Keratinocyte (primary cell): Measurements from ENCODE around the gene KLF5. TPM values are rescaled to one million over a fixed set of nuclear protein-coding genes. Genes with fewer than 3 reads are reported as not detected.

ENCODE experiments used
- DNase-seq: peaks from one replicate; pipeline ENCODE4 v3.0.0-alpha.2; 2011; ENCODE audit warnings: low read depth, missing footprints, low spot score
- FAIRE-seq: peaks from 2 replicates; lab custom pipeline; 2011; peaks lifted over from hg19 to GRCh38; lab: Jason Lieb, UNC
- H2AFZ ChIP-seq: 2 replicates; pipeline ENCODE4 v1.6.0; 2012; ENCODE audit warnings: low read length, control low read depth, inconsistent platforms; ENCODE audit not compliant: control insufficient read depth
- H3K27ac ChIP-seq: 2 replicates; pipeline ENCODE4 v1.5.1; 2011; ENCODE audit warnings: low read length; ENCODE audit not compliant: control insufficient read depth, insufficient read depth
- H3K27me3 ChIP-seq: 3 replicates; pipeline ENCODE4 v1.6.0; 2011; ENCODE audit warnings: low read length; ENCODE audit not compliant: control insufficient read depth, insufficient read depth; ENCODE audit errors: extremely low read depth
- H3K36me3 ChIP-seq, 2 experiments: 2 replicates in 1 of 2; 3 replicates in 1 of 2; pipeline ENCODE4 v1.5.1; 2011; ENCODE audit warnings: low read length in 2 of 2, mild to moderate bottlenecking in 1 of 2; ENCODE audit not compliant: control insufficient read depth in 2 of 2, insufficient read depth in 2 of 2; ENCODE audit errors: extremely low read depth in 1 of 2
- H3K4me1 ChIP-seq: 3 replicates; pipeline ENCODE4 v1.5.1; 2011; ENCODE audit warnings: low read length; ENCODE audit not compliant: control insufficient read depth, insufficient read depth; ENCODE audit errors: extremely low read depth
- H3K4me2 ChIP-seq: 3 replicates; pipeline ENCODE4 v1.6.0; 2011; ENCODE audit warnings: low read depth, low read length; ENCODE audit not compliant: control insufficient read depth, insufficient read depth; ENCODE audit errors: extremely low read depth
- H3K4me3 ChIP-seq, 3 experiments: fragments of 200-600 bp in 1 of 3; sonication (generic) in 1 of 3; 2 replicates in 2 of 3; 3 replicates in 1 of 3; pipeline ENCODE4 v1.5.1; 2011 to 2016; ENCODE audit warnings: low read length in 3 of 3, mild to moderate bottlenecking in 3 of 3, control low read depth in 2 of 3, inconsistent platforms in 1 of 3, low read depth in 1 of 3, mixed read lengths in 1 of 3, mixed run types in 1 of 3, moderate library complexity in 1 of 3; ENCODE audit not compliant: control insufficient read depth in 2 of 3, insufficient read depth in 2 of 3; ENCODE audit errors: extremely low read depth in 1 of 3
- H3K79me2 ChIP-seq: 2 replicates; pipeline ENCODE4 v1.6.0; 2012; ENCODE audit warnings: low read length; ENCODE audit not compliant: control insufficient read depth, insufficient read depth
- H3K9ac ChIP-seq: 3 replicates; pipeline ENCODE4 v1.6.0; 2011; ENCODE audit warnings: low read length; ENCODE audit not compliant: control insufficient read depth, insufficient read depth; ENCODE audit errors: extremely low read depth
- H3K9me1 ChIP-seq: 3 replicates; pipeline ENCODE4 v1.6.0; 2011; ENCODE audit warnings: low read length; ENCODE audit not compliant: control insufficient read depth, insufficient read depth; ENCODE audit errors: extremely low read depth
- H3K9me3 ChIP-seq: 2 replicates; pipeline ENCODE4 v1.5.1; 2012; ENCODE audit warnings: low read depth, low read length; ENCODE audit not compliant: control insufficient read depth
- H4K20me1 ChIP-seq: 3 replicates; pipeline ENCODE4 v1.6.0; 2011; ENCODE audit warnings: low read length; ENCODE audit not compliant: control insufficient read depth, insufficient read depth; ENCODE audit errors: extremely low read depth
- CTCF ChIP-seq, 3 experiments: IDR thresholded peaks in 1 of 3; conservative IDR thresholded peaks in 1 of 3; optimal IDR thresholded peaks in 1 of 3; 2 replicates in 2 of 3; 3 replicates in 1 of 3; pipeline versions ENCODE3 to v1.5.1; 2011; ENCODE audit warnings: low read length in 3 of 3, mild to moderate bottlenecking in 3 of 3, moderate library complexity in 2 of 3, control low read depth in 1 of 3, inconsistent platforms in 1 of 3; ENCODE audit not compliant: insufficient read depth in 2 of 3; ENCODE audit errors: extremely low read depth in 1 of 3
- EZH2 ChIP-seq: IDR thresholded peaks from one replicate; pipeline ENCODE4 v1.6.1; 2012; ENCODE audit warnings: inconsistent platforms, mild to moderate bottlenecking, low read length, moderate library complexity
- dilution Hi-C: fragments of 300-500 bp; cut with MboI; formaldehyde crosslinking; loops from one replicate; pipeline ENCODE4 v1.7.0; 2020; ENCODE audit warnings: low sequenced_read_pairs; ENCODE audit not compliant: extremely low pct_ligation_motif_present
- polyA plus RNA-seq, 5 experiments: library from polyadenylated mRNA; depleted of rRNA in 3 of 5; stranded (reverse) in 3 of 5; stranded (forward) in 1 of 5; unstranded in 1 of 5; fragments of >200 nt; gene quantifications; 1 replicate in 1 of 5; 2 replicates in 3 of 5; 3 replicates in 1 of 5; pipeline versions ENCODE4 v1.2.1 to v1.2.3, GENCODE V29; 2011 to 2012; ENCODE audit warnings: missing spikeins in 2 of 5, low read depth in 1 of 5, low replicate concordance in 1 of 5

KLF5 gene
- polyA plus RNA-seq, 1 donor (not counting 4 experiments of a cell fraction or from before 2014, with no cell fraction given): 162 TPM

GRCh38 chr13:73074926-73075325 is 16.1 kb downstream of the KLF5 start:
- H3K36me3 ChIP-seq: peaks cover 11 to 28% of the 10 kb centered on the region in 2 experiments

DNA sequence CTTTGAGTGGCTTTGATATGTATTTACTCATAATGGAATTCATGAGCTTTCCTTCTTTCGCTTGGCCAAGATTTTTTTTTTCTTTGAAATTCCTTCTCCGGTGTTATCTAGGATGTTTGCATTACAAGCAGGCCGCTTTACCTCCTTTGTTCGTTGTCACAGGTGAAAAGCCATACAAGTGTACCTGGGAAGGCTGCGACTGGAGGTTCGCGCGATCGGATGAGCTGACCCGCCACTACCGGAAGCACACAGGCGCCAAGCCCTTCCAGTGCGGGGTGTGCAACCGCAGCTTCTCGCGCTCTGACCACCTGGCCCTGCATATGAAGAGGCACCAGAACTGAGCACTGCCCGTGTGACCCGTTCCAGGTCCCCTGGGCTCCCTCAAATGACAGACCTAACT is 16.7 kb downstream of the KLF5 start:
- DNase-seq (no peak), FAIRE-seq (no peak)
- H2AFZ ChIP-seq: no peak overlapping the region
- TF ChIP-seq EZH2 (no peak), CTCF (optimal IDR thresholded peaks at IDR 0.05 in 1 of 3, IDR thresholded peaks at IDR 0.05 in 1 of 3, conservative IDR thresholded peaks at IDR 0.05 in 1 of 3; ENCODE audit: extremely low read depth in 1 of 3, insufficient read depth in 2 of 3, low read length in 3 of 3) (no peak)
- no peak overlapping the region for H3K4me3 ChIP-seq
- peaks cover 48% of the 10 kb centered on the region for H3K79me2 ChIP-seq
- peak overlapping the region; percentile 11 for H3K27ac ChIP-seq
- no peaks in the 10 kb centered on the region for H3K9me3 ChIP-seq
- no peak overlapping the region for H3K9ac ChIP-seq
- no peaks in the 10 kb centered on the region for H4K20me1 ChIP-seq
- H3K4me1 ChIP-seq: peaks cover 19% of the 10 kb centered on the region
- H3K27me3 ChIP-seq: no peaks in the 10 kb centered on the region
- no peak overlapping the region for H3K4me2 ChIP-seq
- H3K36me3 ChIP-seq: peaks cover 11 to 26% of the 10 kb centered on the region in 2 experiments
- dilution Hi-C loops: no loop called here
- H3K9me1 ChIP-seq: no peaks in the 10 kb centered on the region

More at GRCh38 chr13:73074926-73075325, 16.1 kb downstream of the KLF5 start:
- Histone ChIP-seq H3K9me3 (no peaks in the 10 kb centered on the region), H2AFZ (no peak overlapping the region), H3K4me3 (no peak overlapping the region), H3K4me1 (peaks cover 25% of the 10 kb centered on the region), H3K27me3 (no peaks in the 10 kb centered on the region), H3K9me1 (no peaks in the 10 kb centered on the region), H3K4me2 (no peak overlapping the region), H4K20me1 (no peaks in the 10 kb centered on the region), H3K9ac (no peak overlapping the region), H3K79me2 (peaks cover 54% of the 10 kb centered on the region), H3K27ac (no peak overlapping the region)
- DNase-seq: no peak
- dilution Hi-C loops: no loop called here
- TF ChIP-seq CTCF (optimal IDR thresholded peaks at IDR 0.05 in 1 of 3, IDR thresholded peaks at IDR 0.05 in 1 of 3, conservative IDR thresholded peaks at IDR 0.05 in 1 of 3; ENCODE audit: extremely low read depth in 1 of 3, insufficient read depth in 2 of 3, low read length in 3 of 3): no peak
- TF ChIP-seq EZH2: no peak
- no peak for FAIRE-seq
